ENCODE results near the gene IL36G. TPM values are rescaled to one million over a fixed set of nuclear protein-coding genes. Genes with fewer than 3 reads are reported as not detected.
"Not testable (repeated sequence)": the region's sequence is repeated elsewhere in the genome, so short reads cannot be mapped to it uniquely, and the experiment has no call there.

IL36G gene
- 27.4 TPM for total RNA-seq

GRCh38 chr2:112977559-112978056 is at the start of gene IL36G:
IL36G (plus strand) TSS chr2:112978006; CDS start chr2:112978639, 633 bp downstream.
- ATAC-seq, result peak; percentile 86

GRCh38 chr2:112933261-112933660 is 44.5 kb upstream of the IL36G start:
- no peak for ATAC-seq

- not testable (repeated sequence) for ATAC-seq
These were observed 43.7 kb upstream of the IL36G start for GRCh38 chr2:112934117-112934516.

GRCh38 chr2:112936927-112937232 is 40.9 kb upstream of the IL36G start:
- ATAC-seq, result no peak

GRCh38 chr2:112938904-112939303 is 38.9 kb upstream of the IL36G start:
- no peak for ATAC-seq

- ATAC-seq, result no peak
These were observed 38.4 kb upstream of the IL36G start for GRCh38 chr2:112939425-112939824.

- no peak for ATAC-seq
These were observed 36.8 kb upstream of the IL36G start for GRCh38 chr2:112940859-112941625.

- ATAC-seq, result peak; percentile 94
These were observed 35.8 kb upstream of the IL36G start for GRCh38 chr2:112941753-112942653.

- ATAC-seq, result no peak
These were observed 35.2 kb upstream of the IL36G start for GRCh38 chr2:112942654-112943002.

- ATAC-seq, result no peak
These were observed 32.8 kb upstream of the IL36G start for GRCh38 chr2:112944971-112945370.

- ATAC-seq, result no peak
These were observed 31.7 kb upstream of the IL36G start for GRCh38 chr2:112946086-112946485.

- ATAC-seq, result no peak
These were observed 30.4 kb upstream of the IL36G start for GRCh38 chr2:112947374-112947773.

- ATAC-seq, result no peak
These were observed 28.4 kb upstream of the IL36G start for GRCh38 chr2:112949456-112949855.

- ATAC-seq, result peak; percentile 12
These were observed 23.4 kb upstream of the IL36G start for GRCh38 chr2:112954364-112954763.

GRCh38 chr2:112957511-112957910 is 20.3 kb upstream of the IL36G start:
- ATAC-seq, result no peak

- ATAC-seq, result peak; percentile 77
These were observed 19.2 kb upstream of the IL36G start for GRCh38 chr2:112958428-112959108.

- ATAC-seq, result no peak
These were observed 18.5 kb upstream of the IL36G start for GRCh38 chr2:112959109-112959812.

GRCh38 chr2:112960230-112960825 is 17.5 kb upstream of the IL36G start:
- no peak for ATAC-seq

GRCh38 chr2:112962308-112963175 is 15.3 kb upstream of the IL36G start:
- no peak for ATAC-seq

GRCh38 chr2:112967023-112967422 is 10.8 kb upstream of the IL36G start:
- no peak for ATAC-seq
